HG02678 (cell line): ENCODE measurements around the gene CAPN14.

Experiments
- ATAC-seq: cut with Tn5 transposase; IDR thresholded peaks from one replicate; pipeline ENCODE4 v1.9.1; 2021; ENCODE audit warnings: mild to moderate bottlenecking, moderate library complexity; ENCODE audit not compliant: unreplicated experiment

CAPN14 gene

DNA sequence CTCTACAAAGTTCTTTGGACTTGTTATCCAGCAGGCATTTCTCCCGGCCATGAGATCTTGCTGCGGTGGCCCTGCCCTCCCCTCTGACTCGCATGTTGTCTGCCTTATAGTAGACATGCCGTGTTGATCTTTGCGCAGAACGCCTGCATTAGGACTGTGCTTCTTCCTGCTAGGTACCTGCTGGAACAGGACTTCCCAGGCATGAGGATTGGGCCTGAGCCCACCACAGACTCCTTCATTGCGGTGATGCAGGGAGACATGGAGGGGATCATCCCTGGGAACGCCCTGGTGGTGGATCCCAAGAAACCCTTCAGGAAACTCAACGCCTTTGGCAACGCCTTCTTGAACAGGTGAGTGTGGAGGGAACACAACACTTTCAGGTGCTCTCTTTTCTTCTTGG is 26.8 kb upstream of the CAPN14 start:
- no peak for ATAC-seq

DNA sequence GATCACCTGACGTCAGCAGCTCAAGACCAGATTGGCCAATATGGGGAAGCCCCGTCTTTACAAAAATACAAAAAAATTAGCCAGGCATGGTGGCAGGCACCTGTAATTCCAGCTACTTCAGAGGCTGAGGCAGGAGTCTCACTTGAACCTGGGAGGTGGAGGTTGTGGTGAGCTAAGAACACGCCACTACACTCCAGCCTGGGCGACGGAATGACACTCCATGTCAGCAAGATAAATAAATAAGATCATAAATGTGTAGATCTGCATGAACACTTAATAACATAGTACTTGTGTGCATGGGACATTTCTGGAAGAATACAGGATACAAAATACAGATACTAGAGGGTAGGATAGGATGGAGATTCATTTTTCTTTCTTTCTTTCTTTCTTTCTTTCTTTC is 25.7 kb upstream of the CAPN14 start:
- no peak for ATAC-seq

DNA sequence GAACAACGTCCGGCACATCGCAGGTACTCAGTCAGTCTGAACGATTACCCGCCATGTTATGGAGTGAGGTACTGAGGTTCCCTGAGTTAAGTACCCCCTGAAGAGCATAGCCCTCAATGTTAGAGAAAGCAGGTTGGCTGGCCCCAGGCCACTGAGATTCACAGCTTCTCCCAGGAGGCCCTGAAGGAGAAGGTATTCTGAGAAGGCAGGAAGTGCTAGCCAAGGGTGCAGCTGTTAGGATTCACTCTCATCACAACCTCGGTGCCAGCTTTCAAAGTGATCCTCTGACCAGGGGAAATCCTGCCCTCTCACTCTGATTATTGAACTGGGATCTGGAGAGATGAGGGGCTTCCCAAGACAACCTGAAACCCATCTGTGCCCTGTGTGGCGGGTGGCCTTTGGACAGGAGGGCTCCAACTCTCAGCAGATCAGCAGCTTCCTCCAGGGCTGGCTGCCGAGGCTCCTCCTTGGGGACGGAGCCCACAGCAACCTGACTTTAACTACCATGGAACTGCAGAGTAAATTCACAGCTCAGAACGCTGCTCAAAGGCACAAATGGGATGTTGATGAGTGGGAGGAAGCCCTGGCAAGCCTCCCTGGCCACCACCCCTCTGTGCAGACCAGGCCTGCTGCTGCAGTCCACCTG is 24.4 kb upstream of the CAPN14 start:
- ATAC-seq = no peak

DNA sequence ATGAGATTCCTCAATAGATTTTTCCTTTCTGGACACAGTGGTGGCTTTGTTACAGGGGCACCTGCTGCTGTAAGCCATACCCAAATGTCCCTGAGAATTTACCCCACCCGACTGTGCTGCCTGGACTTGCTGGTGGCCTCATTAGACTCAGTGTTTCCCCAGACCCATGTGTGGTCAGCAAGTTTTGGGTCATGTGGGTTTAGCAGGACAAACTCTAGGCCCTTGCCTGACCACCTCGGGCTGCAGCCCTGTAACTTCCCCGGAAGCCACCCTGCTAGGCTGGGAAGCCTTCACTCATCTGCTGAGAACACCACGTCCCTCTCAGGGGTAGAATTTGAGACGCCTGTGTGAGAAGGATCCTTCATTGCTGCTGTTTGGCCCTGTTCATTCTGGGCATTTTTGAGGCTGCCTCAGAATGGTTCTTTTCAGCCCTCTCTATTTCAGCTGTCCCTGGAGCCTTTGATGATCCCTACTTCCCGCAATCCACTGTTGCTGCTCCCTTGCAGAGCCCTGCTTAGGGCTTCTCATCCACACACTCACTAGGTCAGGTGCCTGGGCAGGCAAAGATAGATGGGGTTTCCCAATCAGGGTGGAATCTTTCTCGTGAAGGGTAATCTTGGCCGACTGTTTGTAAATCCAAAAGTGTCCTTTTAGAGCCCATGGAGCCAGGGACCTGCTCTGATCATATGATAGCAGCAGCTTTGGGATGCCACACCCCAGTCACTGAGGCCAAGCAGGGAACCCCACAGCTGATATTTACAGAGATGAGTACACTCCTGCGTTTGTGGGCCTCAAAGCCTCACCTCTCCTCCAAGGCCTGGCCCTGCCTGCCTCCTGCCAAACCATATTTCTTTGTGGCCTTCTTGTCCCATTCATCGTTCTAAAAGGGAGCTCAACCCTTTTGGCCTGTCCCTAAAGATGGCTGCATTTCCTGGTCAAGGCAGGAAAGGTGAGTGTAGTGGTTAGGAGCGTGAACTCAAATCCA is 23.4 kb upstream of the CAPN14 start:
- no peak for ATAC-seq

DNA sequence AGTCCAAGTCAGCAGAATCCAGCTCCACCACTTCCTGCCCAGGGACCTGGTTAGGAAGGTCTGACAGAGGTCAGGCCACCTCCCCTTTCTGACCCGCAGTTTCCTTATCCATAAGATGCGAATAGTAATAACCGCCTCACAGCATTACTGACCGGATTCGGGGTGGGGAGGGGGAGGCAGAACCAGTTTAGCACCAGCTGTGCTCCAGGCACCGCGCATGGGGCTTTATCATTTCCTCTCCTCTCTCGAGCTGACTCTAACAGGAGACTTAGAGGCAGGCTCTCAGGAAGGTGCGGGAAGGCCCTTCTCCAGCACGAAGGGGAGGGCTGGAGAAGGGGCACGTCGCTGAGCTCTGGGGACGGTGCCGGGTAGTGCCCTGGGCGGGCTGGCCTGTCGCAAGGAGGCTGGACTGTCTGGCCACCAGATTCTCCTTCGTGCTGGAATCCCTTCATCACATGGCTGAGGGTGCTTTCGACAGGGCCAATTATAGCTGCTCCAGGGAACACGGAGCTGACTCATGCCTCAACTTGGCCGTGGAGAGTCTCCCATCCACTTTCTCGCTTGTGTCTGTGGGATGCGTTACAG is 22.4 kb upstream of the CAPN14 start:
- no peak for ATAC-seq

DNA sequence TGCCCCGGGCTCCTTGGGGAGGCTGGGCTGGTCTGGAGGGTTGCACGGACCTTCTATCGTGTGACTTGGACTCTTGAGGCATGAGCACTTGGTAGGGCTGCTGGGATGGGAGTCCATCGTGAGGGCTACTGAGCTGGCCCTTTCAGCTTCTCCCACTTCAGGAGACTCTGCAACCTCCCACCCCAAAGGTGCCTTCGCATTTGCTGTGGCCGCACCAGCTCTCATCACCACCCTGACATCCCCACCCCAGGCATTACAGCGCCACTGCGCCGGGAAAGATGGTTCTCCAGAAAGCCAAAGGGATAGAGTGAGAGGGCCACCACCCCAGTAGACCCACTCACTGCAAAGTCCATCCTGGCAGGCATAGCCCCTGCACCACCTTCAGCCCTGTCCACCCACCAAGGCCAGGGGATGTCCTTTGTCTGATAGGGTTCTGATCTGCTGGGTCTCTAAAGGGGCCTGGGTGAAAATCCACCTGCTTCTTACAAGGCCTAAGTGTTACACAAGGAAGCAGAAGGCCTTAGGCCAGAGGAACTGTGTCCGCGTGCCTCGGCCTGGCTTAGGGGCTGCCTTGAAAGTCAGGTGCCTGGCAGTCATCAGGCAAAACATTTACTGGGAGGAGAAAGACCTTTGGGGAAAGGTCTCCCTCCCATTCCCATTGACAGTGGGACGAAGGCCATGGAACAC is 21.7 kb upstream of the CAPN14 start:
- no peak for ATAC-seq

DNA sequence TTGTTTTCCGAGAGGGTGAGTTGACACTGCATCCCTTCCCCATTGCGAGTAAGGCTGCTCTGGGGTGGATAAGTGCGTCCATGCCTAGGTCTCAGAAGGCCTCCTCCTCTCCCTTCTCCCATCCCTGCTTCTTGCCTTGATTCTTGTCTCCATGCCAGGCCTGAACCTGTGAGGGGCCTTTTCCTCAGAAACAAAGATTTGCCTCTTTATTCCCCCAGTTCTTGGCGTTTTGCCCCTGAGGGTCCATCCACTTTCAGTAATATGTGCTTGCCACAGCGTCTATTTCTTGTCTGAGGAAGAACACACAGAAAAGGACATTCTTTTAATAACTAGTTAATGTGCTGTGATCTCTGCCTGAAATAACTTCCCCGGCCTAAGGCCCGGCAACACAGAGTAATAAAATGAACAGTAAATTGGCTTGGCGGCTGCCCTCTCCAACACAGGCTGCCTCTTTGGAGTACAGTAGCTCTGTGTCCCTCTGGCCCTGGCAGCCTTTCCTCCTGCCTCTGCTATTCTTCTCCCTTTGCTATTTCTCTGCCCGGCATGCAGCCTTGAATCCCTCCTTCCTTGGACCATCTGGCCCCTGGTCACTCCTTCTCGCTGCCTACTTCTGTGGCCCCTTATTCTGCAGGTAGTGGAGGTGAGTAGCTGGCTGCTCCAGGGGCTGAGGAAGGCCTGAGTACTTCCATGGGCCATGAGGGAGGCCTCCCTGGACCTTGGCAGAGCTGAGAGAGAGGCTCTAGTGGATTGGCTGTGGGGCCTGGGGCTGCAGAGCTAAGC is 21.0 kb upstream of the CAPN14 start:
- no peak for ATAC-seq

DNA sequence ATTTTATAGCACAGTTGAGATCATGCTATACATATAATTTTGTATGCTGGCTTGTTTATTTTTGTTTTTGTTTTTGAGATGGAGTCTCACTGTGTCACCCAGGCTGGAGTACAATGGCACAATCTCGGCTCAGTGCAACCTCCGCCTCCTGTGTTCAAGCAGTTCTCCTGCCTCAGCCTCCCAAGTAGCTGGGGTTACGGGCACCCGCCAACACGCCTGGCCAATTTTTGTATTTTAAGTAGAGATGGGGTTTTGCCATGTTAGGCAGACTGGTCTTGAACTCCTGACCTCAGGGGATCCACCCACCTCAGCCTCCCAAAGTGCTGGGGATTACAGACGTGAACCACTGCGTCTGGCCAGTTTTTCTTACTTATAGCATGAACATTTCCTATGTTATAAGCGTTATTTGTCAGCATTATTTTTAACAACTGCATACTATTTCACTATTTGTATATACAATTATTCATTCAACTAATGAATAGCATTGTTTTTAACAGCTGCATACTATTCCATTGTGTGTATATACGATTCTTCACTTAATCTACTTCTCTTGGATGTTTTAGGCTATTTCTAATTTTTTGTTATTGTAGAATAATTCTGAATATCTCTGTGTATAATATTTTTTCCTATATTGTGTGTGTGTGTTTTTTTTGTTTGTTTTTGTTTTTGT is 20.2 kb upstream of the CAPN14 start:
- no peak for ATAC-seq

DNA sequence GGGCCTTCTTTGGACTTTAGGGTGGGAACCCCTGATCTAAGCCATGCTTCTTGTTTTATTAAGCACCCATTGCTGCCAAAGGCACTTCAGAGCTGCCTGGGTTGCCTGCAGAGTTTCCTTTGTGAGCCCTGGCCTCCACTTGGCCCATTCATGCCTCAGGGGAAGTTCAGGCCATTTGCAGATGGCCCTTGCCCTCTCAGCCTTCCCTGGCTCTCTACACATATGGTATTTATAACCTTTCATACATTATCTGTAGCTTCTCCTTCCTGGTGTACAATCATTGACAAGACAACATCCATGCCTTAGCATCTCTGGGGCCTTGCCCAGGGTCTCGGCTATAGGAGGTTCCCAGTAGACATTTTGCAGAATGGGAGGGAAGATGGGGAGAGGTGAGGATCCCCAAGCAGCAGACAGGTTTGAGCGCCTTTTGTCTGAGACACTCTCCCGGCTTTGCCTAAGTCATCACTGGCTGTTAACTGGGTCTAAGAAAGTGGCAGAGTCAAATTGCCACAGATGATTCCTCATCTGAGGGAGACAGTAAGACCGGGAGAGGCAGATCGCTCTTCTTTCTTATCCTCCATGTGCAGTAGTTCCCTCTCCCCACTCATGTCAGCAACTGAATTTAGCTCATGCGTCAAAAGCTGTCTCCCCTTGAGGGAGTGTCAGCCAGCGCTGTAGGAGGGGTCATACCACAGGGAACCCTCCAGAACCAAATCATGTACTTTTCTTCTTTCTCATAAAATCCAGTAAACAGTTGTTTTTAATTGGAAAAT is 19.3 kb upstream of the CAPN14 start:
- no peak for ATAC-seq

DNA sequence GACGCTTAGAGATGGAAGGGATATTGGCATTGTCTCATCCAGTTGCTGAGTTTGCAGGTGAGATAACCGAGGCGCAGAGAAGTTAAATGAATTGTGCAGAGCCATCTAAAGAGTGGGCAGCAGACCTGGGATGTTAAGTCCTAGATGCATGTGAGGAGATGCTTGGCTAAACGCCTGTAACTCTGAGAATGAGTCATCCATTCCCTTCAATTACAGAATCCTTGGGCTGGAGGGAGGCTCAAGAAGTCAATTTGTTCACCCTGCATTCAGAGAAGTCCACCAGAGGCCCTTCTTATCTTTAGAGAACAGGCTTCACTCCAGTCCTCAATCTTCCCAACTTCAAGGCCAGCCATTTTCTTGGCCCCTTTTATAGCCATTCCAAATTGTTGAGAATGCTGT is 18.2 kb upstream of the CAPN14 start:
- ATAC-seq = no peak

DNA sequence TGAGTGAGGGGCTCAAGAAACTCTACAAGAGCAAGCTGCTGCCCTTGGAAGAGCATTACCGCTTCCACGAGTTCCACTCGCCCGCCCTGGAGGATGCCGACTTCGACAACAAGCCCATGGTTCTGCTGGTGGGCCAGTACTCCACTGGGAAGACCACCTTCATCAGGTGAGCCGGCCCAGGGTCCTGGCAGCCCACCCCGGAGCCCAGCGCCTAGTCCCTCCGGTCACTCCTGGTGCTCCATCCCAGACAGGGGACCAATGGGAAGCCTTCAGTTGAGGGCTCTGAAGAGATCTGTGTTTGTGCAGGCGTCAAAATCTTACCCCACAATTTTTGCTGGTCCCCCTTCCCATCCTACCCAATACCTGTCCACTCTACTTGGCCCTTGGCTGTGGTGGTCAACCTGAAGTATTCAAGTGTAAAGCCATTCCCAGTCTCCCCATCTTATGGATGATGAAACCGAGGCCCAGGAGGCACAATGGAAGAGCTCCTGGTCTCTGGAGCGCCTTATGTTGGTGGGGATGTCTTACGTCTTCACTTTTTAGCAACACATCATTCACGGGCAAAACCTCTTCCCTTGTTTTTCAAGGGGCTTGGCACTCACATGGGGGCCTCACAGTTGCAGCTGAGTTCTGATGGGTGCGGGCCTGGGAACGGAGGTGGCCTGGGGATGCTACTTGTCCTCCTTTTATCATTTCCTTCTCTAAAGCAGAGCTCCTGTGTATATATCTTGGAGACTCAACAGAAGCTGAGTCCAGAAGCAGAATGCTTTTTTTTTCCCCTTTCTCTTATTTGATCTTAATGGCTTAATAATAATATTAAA is 17.6 kb upstream of the CAPN14 start:
- ATAC-seq = no peak

DNA sequence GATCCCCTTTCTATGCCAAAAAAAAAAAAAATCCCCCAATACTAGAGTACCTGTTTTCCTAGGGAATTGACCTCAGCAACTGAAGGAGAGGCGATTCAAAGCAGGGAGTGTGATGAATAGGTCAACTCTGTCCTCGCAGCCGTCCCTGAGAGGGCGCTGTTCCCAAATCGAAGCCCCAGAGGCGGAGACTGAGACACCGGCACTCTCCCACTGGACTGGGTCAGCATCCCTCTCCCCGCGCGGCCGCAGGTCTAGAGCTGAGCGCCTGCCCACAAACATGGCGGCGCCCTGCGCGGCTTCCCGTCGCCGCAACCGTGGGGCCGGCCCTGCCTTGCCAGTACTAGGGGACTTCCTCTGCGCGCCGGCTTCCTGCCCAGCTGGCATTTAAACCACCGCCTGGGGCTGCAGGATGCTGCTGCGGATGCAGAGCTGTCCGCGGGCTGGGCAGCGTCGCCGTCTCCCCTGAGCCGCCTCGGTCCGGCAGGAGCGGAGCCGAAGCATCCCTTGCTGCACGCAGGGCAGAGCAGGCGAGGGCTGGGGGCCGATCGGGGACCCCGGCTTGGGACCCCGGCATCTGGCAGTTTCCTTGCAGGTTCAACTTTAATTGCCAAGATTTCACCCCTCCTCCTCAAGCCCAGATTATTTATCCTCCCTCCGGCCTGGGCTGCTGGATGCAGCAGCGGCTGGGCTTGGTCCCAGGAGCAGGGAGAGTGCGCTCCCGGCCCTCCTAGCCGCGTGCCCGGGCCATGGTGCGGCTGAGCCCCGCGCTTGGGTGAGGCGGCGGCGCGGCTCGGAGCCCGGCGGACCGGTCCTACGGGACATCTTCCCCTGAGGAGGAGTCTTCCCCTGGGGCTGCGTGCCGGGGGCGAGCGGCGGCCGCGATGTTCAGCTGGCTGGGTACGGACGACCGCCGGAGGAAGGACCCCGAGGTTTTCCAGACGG is 16.7 kb upstream of the CAPN14 start, which contains the start of gene EHD3:
Gene EHD3 (plus strand): TSS at position 412 of the 942 bp plus-strand sequence. CDS start 470 bp downstream, at position 882.
- peak; percentile 99 for ATAC-seq

DNA sequence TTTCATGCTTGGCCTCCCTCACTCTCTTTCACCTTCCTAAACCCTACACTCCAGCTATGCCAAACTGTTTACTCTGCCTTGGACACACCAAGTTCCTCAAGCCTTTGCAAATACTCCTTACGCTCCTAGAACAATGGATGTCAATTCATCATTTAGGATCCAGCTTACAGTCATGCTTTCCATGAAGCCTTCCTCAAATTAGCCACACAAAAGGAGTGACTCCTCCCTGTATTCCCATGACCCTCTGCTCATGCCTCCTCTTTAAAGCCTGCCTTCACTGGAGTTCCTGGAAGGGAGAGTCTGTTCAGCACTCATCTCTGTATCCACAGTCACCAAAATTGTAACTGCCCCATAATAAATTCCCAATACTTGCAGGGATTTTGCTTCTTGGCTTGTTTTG is 15.9 kb upstream of the CAPN14 start:
- no peak for ATAC-seq

DNA sequence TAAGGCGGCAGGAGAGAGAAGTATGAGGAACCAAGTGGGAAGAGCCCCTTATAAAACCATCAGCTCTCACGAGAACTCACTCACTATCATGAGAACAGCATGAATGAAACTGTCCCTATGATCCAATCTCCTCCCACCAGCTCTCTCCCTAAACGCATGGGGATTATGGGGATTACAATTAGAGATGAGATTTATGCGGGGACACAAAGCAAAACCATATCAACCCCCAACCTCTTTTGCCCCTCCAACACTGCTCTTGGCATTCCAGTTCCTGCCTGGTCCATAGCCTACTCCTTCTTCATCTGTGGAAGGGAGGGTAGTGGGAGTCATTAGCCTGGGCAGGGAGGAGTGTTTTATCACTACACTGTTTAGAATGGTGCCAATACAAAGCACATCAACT is 15.3 kb upstream of the CAPN14 start:
- ATAC-seq = no peak

DNA sequence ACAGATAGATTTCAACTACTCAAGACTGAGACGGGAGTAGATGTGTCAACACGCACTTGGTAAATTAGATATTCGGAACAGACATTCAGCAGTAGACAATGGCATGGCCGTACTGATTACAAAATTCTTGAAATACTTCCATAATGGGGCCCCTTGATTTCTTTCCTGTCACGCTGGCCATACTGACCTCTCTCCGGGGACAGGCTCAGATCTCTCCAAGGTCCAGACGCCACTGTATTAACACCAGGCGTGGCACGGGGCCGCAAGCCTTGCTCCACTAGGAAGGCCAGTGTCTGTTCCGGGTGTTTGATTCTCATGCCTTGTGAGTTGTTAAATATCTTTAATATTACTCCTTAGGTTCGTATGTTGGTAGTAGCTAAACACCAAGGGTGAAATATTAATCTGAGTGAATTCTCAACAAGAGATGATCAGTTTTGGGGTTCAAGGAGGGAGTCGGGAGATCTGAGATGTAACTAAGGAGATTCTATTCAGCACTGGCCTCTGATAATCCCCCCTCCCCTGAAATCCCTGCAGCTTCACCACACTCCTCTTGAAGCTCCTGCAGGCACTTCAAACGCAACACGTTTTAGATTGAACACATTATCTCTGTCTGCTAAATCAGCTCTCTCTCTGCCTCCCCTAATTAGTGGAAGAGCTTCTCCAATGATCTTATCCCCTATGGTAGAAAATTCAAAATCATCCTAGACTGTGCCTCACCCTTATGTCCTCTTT is 14.4 kb upstream of the CAPN14 start:
- ATAC-seq = no peak

DNA sequence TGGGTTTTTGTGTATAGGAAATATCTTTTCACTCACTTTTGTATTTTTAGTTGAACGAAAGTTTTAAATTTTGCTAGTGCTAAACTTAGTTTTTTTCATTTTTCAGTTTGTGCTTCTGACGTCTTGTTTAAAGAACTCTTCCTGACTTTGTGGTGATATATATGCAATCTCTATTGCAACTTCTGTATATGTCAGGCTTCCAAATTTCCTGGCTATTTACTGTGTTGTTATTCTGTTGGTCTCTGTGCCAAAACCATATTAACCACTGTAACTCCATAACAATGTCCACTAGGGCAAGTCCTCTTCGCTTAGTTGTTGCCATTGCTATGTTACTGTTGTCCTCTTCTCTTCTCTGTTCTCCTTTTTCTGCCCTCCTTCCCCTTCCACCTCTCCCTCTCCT is 13.4 kb upstream of the CAPN14 start:
- no peak for ATAC-seq

DNA sequence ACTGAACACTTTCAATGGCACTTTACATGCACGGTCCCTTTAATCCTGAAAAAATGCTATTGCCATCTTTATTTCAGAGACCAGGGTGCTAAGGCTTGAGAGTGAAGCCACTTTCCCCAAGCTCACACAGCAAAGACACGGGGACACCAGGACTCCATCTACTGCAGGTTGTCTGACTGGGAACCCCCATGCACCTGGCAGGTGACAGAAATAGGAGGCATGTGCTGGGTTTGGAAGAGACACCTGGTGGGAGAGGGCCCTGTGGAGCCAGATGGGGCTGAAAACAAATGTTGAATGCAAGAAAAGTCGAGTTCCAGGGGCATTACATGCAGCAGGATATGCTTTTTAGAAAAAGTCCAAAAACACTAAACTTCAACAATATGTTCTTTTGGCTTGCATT is 11.4 kb upstream of the CAPN14 start:
- ATAC-seq = no peak
